DND-41 (cell line): Measurements from ENCODE around the gene C11orf24.
"Not testable (repeated sequence)": the region's sequence is repeated elsewhere in the genome, so short reads cannot be mapped to it uniquely, and the experiment has no call there.

Source experiments
- EZH2 ChIP-seq: IDR thresholded peaks from 3 replicates; pipeline ENCODE4 v1.6.1; 2012; ENCODE audit warnings: borderline replicate concordance, low read depth, mild to moderate bottlenecking, moderate library complexity, low read length, inconsistent platforms; ENCODE audit not compliant: severe bottlenecking
- TF ChIP-seq, protein P1 (sequence below): IDR thresholded peaks from 2 replicates; pipeline ENCODE4 v1.5.1; 2012; ENCODE audit warnings: borderline replicate concordance, low read length, moderate library complexity, mild to moderate bottlenecking; ENCODE audit not compliant: poor library complexity, severe bottlenecking; ENCODE audit errors: extremely low read depth

DNA sequence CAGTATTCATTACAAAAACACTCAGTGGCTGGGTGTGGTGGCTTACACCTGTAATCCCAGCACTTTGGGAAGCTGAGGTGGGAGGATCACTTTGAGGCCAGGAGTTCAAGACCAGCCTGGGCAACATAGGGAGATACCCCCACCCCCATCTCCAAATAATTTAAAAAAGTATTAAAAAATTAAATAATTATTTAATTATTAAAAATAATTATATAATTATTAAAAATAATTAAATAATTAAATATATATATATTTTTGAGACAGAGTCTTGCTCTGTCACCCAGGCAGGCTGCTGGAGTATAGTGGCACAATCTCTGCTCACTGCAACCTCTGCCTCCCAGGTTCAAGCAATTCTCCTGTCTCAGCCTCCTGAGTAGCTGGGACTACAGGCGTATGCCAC, 27.9 kb downstream of the C11orf24 start:
- not testable (repeated sequence) for TF ChIP-seq EZH2
- TF ChIP-seq, protein P1, sequence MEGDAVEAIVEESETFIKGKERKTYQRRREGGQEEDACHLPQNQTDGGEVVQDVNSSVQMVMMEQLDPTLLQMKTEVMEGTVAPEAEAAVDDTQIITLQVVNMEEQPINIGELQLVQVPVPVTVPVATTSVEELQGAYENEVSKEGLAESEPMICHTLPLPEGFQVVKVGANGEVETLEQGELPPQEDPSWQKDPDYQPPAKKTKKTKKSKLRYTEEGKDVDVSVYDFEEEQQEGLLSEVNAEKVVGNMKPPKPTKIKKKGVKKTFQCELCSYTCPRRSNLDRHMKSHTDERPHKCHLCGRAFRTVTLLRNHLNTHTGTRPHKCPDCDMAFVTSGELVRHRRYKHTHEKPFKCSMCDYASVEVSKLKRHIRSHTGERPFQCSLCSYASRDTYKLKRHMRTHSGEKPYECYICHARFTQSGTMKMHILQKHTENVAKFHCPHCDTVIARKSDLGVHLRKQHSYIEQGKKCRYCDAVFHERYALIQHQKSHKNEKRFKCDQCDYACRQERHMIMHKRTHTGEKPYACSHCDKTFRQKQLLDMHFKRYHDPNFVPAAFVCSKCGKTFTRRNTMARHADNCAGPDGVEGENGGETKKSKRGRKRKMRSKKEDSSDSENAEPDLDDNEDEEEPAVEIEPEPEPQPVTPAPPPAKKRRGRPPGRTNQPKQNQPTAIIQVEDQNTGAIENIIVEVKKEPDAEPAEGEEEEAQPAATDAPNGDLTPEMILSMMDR, result not testable (repeated sequence)
